B cell (primary cell): ENCODE measurements around the gene AGO3.

Experiments
- CTCF ChIP-seq: fragments of 200-600 bp; IDR thresholded peaks from one replicate; pipeline ENCODE4 v1.8.0; 2022; ENCODE audit warnings: antibody characterized with exemption, mild to moderate bottlenecking
- EZH2 ChIP-seq: IDR thresholded peaks from 2 replicates; pipeline ENCODE4 v1.6.1; 2012; ENCODE audit warnings: borderline replicate concordance, low read depth, mild to moderate bottlenecking, moderate library complexity, low read length; ENCODE audit not compliant: insufficient read depth, poor library complexity, severe bottlenecking

- TF ChIP-seq CTCF (no peak), EZH2 (no peak)
Measured at GRCh38 chr1:35980090-35980489, 49.2 kb downstream of the AGO3 start.
